ENCODE measurements around the gene NDUFAF2.

The NDUFAF2 gene

GRCh38 chr5:61097465-61097864 lies 152.5 kb downstream of the NDUFAF2 start:
- H3K4me3 ChIP-seq (ENCODE audit: low read length): no peak overlapping the region
- TF ChIP-seq ZNF274 (IDR thresholded peaks at IDR 0.05; ENCODE audit: low read depth, low read length): no peak

- H3K4me3 ChIP-seq (ENCODE audit: low read length): no peak overlapping the region
- TF ChIP-seq ZNF274 (IDR thresholded peaks at IDR 0.05; ENCODE audit: low read depth, low read length): no peak
Observed at GRCh38 chr5:61098251-61098995, 153.4 kb downstream of the NDUFAF2 start.

GRCh38 chr5:61100437-61100836 lies 155.4 kb downstream of the NDUFAF2 start:
- TF ChIP-seq ZNF274 (IDR thresholded peaks at IDR 0.05; ENCODE audit: low read depth, low read length): no peak
- no peak overlapping the region for H3K4me3 ChIP-seq (ENCODE audit: low read length)

GRCh38 chr5:61114441-61114840 lies 169.4 kb downstream of the NDUFAF2 start:
- no peak overlapping the region for H3K4me3 ChIP-seq (ENCODE audit: low read length)
- no peak for TF ChIP-seq ZNF274 (IDR thresholded peaks at IDR 0.05; ENCODE audit: low read depth, low read length)

GRCh38 chr5:61115968-61116367 lies 171.0 kb downstream of the NDUFAF2 start:
- no peak for TF ChIP-seq ZNF274 (IDR thresholded peaks at IDR 0.05; ENCODE audit: low read depth, low read length)
- H3K4me3 ChIP-seq (ENCODE audit: low read length): no peak overlapping the region

GRCh38 chr5:61119066-61119465 lies 174.1 kb downstream of the NDUFAF2 start:
- no peak for TF ChIP-seq ZNF274 (IDR thresholded peaks at IDR 0.05; ENCODE audit: low read depth, low read length)
- no peak overlapping the region for H3K4me3 ChIP-seq (ENCODE audit: low read length)

- TF ChIP-seq ZNF274 (IDR thresholded peaks at IDR 0.05; ENCODE audit: low read depth, low read length): no peak
- H3K4me3 ChIP-seq (ENCODE audit: low read length): no peak overlapping the region
Observed at GRCh38 chr5:61120534-61120933, 175.5 kb downstream of the NDUFAF2 start.

GRCh38 chr5:61123145-61123544 lies 178.1 kb downstream of the NDUFAF2 start:
- no peak for TF ChIP-seq ZNF274 (IDR thresholded peaks at IDR 0.05; ENCODE audit: low read depth, low read length)
- H3K4me3 ChIP-seq (ENCODE audit: low read length): no peak overlapping the region

GRCh38 chr5:61130289-61130688 lies 185.3 kb downstream of the NDUFAF2 start:
- no peak overlapping the region for H3K4me3 ChIP-seq (ENCODE audit: low read length)
- no peak for TF ChIP-seq ZNF274 (IDR thresholded peaks at IDR 0.05; ENCODE audit: low read depth, low read length)

- no peak for TF ChIP-seq ZNF274 (IDR thresholded peaks at IDR 0.05; ENCODE audit: low read depth, low read length)
Observed at GRCh38 chr5:61132559-61132958, 187.6 kb downstream of the NDUFAF2 start.

GRCh38 chr5:61137835-61138234 lies 192.8 kb downstream of the NDUFAF2 start:
- no peak overlapping the region for H3K4me3 ChIP-seq (ENCODE audit: low read length)
- TF ChIP-seq ZNF274 (IDR thresholded peaks at IDR 0.05; ENCODE audit: low read depth, low read length): no peak

More at GRCh38 chr5:61132559-61132958, 187.6 kb downstream of the NDUFAF2 start:
- H3K4me3 ChIP-seq (ENCODE audit: low read length): no peak overlapping the region

GRCh38 chr5:61139094-61139873 lies 194.3 kb downstream of the NDUFAF2 start:
- no peak overlapping the region for H3K4me3 ChIP-seq (ENCODE audit: low read length)
- TF ChIP-seq ZNF274 (IDR thresholded peaks at IDR 0.05; ENCODE audit: low read depth, low read length): no peak

GRCh38 chr5:61139931-61140330 lies 194.9 kb downstream of the NDUFAF2 start:
- H3K4me3 ChIP-seq (ENCODE audit: low read length): no peak overlapping the region
- TF ChIP-seq ZNF274 (IDR thresholded peaks at IDR 0.05; ENCODE audit: low read depth, low read length): no peak

- no peak overlapping the region for H3K4me3 ChIP-seq (ENCODE audit: low read length)
- no peak for TF ChIP-seq ZNF274 (IDR thresholded peaks at IDR 0.05; ENCODE audit: low read depth, low read length)
Observed at GRCh38 chr5:61141801-61142200, 196.8 kb downstream of the NDUFAF2 start.

GRCh38 chr5:61142391-61142790 lies 197.4 kb downstream of the NDUFAF2 start:
- no peak overlapping the region for H3K4me3 ChIP-seq (ENCODE audit: low read length)
- no peak for TF ChIP-seq ZNF274 (IDR thresholded peaks at IDR 0.05; ENCODE audit: low read depth, low read length)
